GM23338 (cell line): ENCODE measurements around the gene CEACAM16. TPM values are rescaled to one million over a fixed set of nuclear protein-coding genes. Genes with fewer than 3 reads are reported as not detected.

Source experiments
- ATAC-seq: fragments of 200-7000 bp; cut with Tn5 transposase; 3 replicates; pipeline ENCODE4 v1.9.1; 2020
- DNase-seq: peaks from one replicate; pipeline ENCODE4 v3.0.0-alpha.2; 2015; ENCODE audit warnings: low spot score
- H2AFZ ChIP-seq: fragments of 200-600 bp; sonication (generic); 2 replicates; pipeline ENCODE4 v1.8.0; 2016; ENCODE audit warnings: antibody characterized with exemption, mild to moderate bottlenecking, moderate library complexity
- H3F3A ChIP-seq: fragments of 200-600 bp; sonication (generic); replicated peaks from 2 replicates; pipeline ENCODE4 v1.8.0; 2017; ENCODE audit warnings: antibody characterized with exemption, mixed run types, low read depth
- H3K27ac ChIP-seq: fragments of 200-600 bp; sonication (generic); 2 replicates; pipeline ENCODE4 v1.6.1; 2016; ENCODE audit warnings: low read depth
- H3K27me3 ChIP-seq: fragments of 200-600 bp; sonication (generic); 2 replicates; pipeline ENCODE4 v1.8.0; 2016; ENCODE audit warnings: mild to moderate bottlenecking, mixed run types, moderate library complexity; ENCODE audit not compliant: insufficient read depth
- H3K36me3 ChIP-seq: fragments of 200-600 bp; sonication (generic); 2 replicates; pipeline ENCODE4 v1.8.0; 2016; ENCODE audit warnings: mild to moderate bottlenecking; ENCODE audit not compliant: insufficient read depth
- H3K4me1 ChIP-seq: fragments of 200-600 bp; sonication (generic); 2 replicates; pipeline ENCODE4 v1.8.0; 2016; ENCODE audit warnings: mild to moderate bottlenecking, moderate library complexity; ENCODE audit not compliant: insufficient read depth
- H3K4me2 ChIP-seq: fragments of 200-600 bp; sonication (generic); 2 replicates; pipeline ENCODE4 v1.7.1; 2017; ENCODE audit warnings: mixed run types
- H3K4me3 ChIP-seq: fragments of 200-600 bp; sonication (generic); 2 replicates; pipeline ENCODE4 v1.6.1; 2016; ENCODE audit warnings: mixed run types
- H3K79me2 ChIP-seq: fragments of 200-600 bp; sonication (generic); replicated peaks from 2 replicates; pipeline ENCODE4 v1.8.0; 2017; ENCODE audit warnings: mild to moderate bottlenecking; ENCODE audit not compliant: insufficient read depth
- H3K9me2 ChIP-seq: fragments of 200-600 bp; sonication (generic); 2 replicates; pipeline ENCODE4 v1.8.0; 2017; ENCODE audit not compliant: insufficient read depth
- H4K20me1 ChIP-seq: fragments of 200-600 bp; sonication (generic); replicated peaks from 2 replicates; pipeline ENCODE4 v1.8.0; 2017; ENCODE audit warnings: mild to moderate bottlenecking; ENCODE audit not compliant: insufficient read depth
- H3K27ac Mint-ChIP-seq: 2 replicates; pipeline ENCODE4 v1.8.0; 2020; ENCODE audit warnings: inconsistent platforms, mild to moderate bottlenecking, moderate library complexity, mixed read lengths
- H3K27me3 Mint-ChIP-seq: 3 replicates; pipeline ENCODE4 v1.8.0; 2022; ENCODE audit warnings: low read depth, mild to moderate bottlenecking, moderate library complexity, mixed read lengths, inconsistent platforms; ENCODE audit not compliant: insufficient read depth, poor library complexity
- H3K36me3 Mint-ChIP-seq: 3 replicates; pipeline ENCODE4 v1.8.0; 2021; ENCODE audit warnings: low read depth, mild to moderate bottlenecking, inconsistent platforms, moderate library complexity, mixed read lengths
- H3K4me1 Mint-ChIP-seq: 3 replicates; pipeline ENCODE4 v1.8.0; 2020; ENCODE audit warnings: mild to moderate bottlenecking, inconsistent platforms, mixed read lengths
- H3K4me3 Mint-ChIP-seq: 3 replicates; pipeline ENCODE4 v1.8.0; 2021; ENCODE audit warnings: moderate library complexity, mild to moderate bottlenecking, inconsistent platforms, mixed read lengths
- H3K9me3 Mint-ChIP-seq: 3 replicates; pipeline ENCODE4 v1.8.0; 2020; ENCODE audit warnings: moderate library complexity, mild to moderate bottlenecking, inconsistent platforms, mixed read lengths
- CREB1 ChIP-seq: fragments of 250-450 bp; sonication (Bioruptor Pico); IDR thresholded peaks from 2 replicates; pipeline ENCODE4 v1.5.0; 2020; ENCODE audit warnings: low read depth, mild to moderate bottlenecking, moderate library complexity
- EZH2 ChIP-seq: fragments of 200-600 bp; sonication (generic); IDR thresholded peaks from one replicate; pipeline ENCODE4 v1.8.0; 2017; ENCODE audit warnings: antibody characterized with exemption, mild to moderate bottlenecking, low read depth; ENCODE audit not compliant: unreplicated experiment
- EZH2phosphoT487 ChIP-seq: fragments of 200-600 bp; sonication (generic); IDR thresholded peaks from one replicate; pipeline ENCODE4 v1.8.1; 2018; ENCODE audit warnings: antibody characterized with exemption; ENCODE audit not compliant: unreplicated experiment
- JUNB ChIP-seq: IDR thresholded peaks from one replicate; pipeline ENCODE4 v1.6.1; 2016; ENCODE audit warnings: antibody characterized with exemption; ENCODE audit not compliant: unreplicated experiment
- NANOG ChIP-seq: IDR thresholded peaks from 2 replicates; pipeline ENCODE4 v1.6.1; 2016; ENCODE audit warnings: antibody characterized with exemption, borderline replicate concordance
- POLR2AphosphoS5 ChIP-seq: IDR thresholded peaks from 2 replicates; pipeline ENCODE4 v1.6.1; 2016; ENCODE audit warnings: antibody characterized with exemption, low read depth
- STAT1 ChIP-seq: IDR thresholded peaks from one replicate; pipeline ENCODE4 v1.6.1; 2016; ENCODE audit warnings: antibody characterized with exemption; ENCODE audit not compliant: unreplicated experiment
- ZNF114 ChIP-seq: fragments of 250-450 bp; sonication (Bioruptor Pico); IDR thresholded peaks from 2 replicates; pipeline ENCODE4 v1.5.0; 2020; ENCODE audit warnings: mild to moderate bottlenecking, moderate library complexity
- polyA plus RNA-seq: library from polyadenylated mRNA; unstranded; fragments of >200 nt; fragmentation: Nextera tagmentation; extraction: Ambion mirVana; gene quantifications from 2 replicates; pipeline ENCODE4 v1.2.1, GENCODE V29; 2016
- total RNA-seq: library from RNA; depleted of rRNA; stranded (reverse); fragments of >200 nt; shearing (Covaris generic); gene quantifications from 2 replicates; pipeline ENCODE4 v1.2.3, GENCODE V29; 2014
- TF ChIP-seq, protein P1 (sequence below): IDR thresholded peaks from 2 replicates; pipeline ENCODE4 v1.6.1; 2016; ENCODE audit warnings: antibody characterized with exemption
- TF ChIP-seq, protein P2 (sequence below): fragments of 250-450 bp; sonication (Bioruptor Pico); IDR thresholded peaks from 2 replicates; pipeline ENCODE4 v1.5.0; 2020; ENCODE audit warnings: mild to moderate bottlenecking, moderate library complexity
- TF ChIP-seq, protein P3 (sequence below), 2 experiments: fragments of 200-600 bp in 1 of 2; sonication (generic) in 1 of 2; conservative IDR thresholded peaks; 2 replicates each; pipeline versions ENCODE4 v1.5.1 to v1.6.1; 2016 to 2017; ENCODE audit warnings: antibody characterized with exemption in 2 of 2, low read depth in 2 of 2, mild to moderate bottlenecking in 2 of 2, moderate library complexity in 1 of 2
- TF ChIP-seq, protein P4 (sequence below): IDR thresholded peaks from one replicate; pipeline ENCODE4 v1.6.1; 2018; ENCODE audit warnings: antibody characterized with exemption; ENCODE audit not compliant: unreplicated experiment

Gene CEACAM16
- total and polyA plus RNA-seq, 2 experiments from 2014 or later, result not detected

DNA sequence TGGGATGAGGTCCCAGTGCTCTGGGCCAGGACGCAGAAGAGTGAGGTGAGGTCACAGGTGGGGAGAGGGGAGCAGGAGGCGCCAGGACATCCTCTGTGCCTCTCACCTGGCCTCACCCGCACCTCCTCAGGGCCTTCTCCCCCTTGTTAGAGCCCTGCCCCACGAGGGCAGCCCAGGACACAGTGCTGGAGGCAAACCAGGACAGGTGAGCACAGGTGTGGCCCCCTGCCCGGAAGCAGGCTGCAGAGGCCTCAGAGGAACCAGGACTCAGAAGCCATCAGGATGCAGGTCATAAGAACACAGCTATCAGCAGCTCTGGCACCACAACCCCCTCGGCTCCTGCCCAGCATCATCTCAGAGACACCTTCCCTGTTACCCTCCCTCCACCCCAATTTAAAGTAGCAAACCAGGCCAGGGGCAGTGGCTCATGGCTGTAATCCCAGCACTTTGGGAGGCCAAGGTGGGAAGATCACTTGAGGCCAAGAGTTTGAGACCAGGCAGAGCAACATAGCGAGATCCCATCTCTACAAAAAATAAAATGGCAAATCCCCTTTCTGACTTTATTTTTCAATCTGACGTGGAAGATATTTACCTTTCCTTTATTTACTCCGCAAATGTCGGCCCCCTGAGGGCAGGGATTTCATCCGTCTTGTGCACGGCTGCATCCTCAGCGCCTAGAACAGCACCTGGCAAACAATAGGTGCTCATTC, at the start of gene CEACAM16 (continued):
- no peak for TF ChIP-seq JUNB

DNA sequence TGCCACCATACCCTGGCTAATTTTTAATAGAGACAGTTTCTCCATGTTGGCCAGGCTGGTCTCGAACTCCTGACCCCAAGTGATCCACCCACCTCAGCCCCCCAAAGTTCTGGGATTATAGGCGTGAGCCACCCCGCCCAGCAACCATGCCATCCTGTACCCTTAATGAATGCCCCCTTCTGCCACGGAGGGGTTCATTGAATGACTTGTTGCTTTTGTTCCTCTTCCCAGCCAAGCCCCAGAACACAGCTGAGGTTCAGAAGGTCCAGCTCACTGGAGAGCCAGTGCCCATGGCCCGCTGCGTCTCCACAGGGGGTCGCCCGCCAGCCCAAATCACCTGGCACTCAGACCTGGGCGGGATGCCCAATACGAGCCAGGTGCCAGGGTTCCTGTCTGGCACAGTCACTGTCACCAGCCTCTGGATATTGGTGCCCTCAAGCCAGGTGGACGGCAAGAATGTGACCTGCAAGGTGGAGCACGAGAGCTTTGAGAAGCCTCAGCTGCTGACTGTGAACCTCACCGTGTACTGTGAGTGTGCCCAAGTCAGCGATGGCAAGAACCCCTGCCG, 49.3 kb upstream of the CEACAM16 start:
- no peak for DNase-seq
- H3K27ac ChIP-seq, result no peak overlapping the region
- ATAC-seq, result no peak
- no peak overlapping the region for H3K4me2 ChIP-seq
- no peaks in the 10 kb centered on the region for H3K9me2 ChIP-seq
- Mint-ChIP-seq H3K27me3 (peaks cover 4% of the 10 kb centered on the region), H3K9me3 (no peaks in the 10 kb centered on the region), H3K27ac (no peak overlapping the region), H3K4me1 (peaks cover 4% of the 10 kb centered on the region; the same call in 2 of the 3 replicates), H3K4me3 (no peak overlapping the region), H3K36me3 (peaks cover 45% of the 10 kb centered on the region)
- no peak overlapping the region for H3K4me3 ChIP-seq
- H4K20me1 ChIP-seq, result no peaks in the 10 kb centered on the region; the same call in 1 of the 2 replicates
- peaks cover under 1% of the 10 kb centered on the region; the same call in 1 of the 2 replicates for H3K4me1 ChIP-seq
- no peaks in the 10 kb centered on the region for H3K27me3 ChIP-seq
- peaks cover 17% of the 10 kb centered on the region for H3K36me3 ChIP-seq
- peaks cover 11% of the 10 kb centered on the region for H3K79me2 ChIP-seq
- H2AFZ ChIP-seq, result no peak overlapping the region
- no peaks in the 10 kb centered on the region; the same call in 1 of the 2 replicates for H3F3A ChIP-seq
- TF ChIP-seq NANOG, result no peak
- TF ChIP-seq POLR2AphosphoS5, result no peak
- TF ChIP-seq, protein P1, sequence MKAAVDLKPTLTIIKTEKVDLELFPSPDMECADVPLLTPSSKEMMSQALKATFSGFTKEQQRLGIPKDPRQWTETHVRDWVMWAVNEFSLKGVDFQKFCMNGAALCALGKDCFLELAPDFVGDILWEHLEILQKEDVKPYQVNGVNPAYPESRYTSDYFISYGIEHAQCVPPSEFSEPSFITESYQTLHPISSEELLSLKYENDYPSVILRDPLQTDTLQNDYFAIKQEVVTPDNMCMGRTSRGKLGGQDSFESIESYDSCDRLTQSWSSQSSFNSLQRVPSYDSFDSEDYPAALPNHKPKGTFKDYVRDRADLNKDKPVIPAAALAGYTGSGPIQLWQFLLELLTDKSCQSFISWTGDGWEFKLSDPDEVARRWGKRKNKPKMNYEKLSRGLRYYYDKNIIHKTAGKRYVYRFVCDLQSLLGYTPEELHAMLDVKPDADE, result no peak
- TF ChIP-seq EZH2, result no peak
- TF ChIP-seq ZNF114 (CRISPR knock-in tag), result no peak
- TF ChIP-seq, protein P2, sequence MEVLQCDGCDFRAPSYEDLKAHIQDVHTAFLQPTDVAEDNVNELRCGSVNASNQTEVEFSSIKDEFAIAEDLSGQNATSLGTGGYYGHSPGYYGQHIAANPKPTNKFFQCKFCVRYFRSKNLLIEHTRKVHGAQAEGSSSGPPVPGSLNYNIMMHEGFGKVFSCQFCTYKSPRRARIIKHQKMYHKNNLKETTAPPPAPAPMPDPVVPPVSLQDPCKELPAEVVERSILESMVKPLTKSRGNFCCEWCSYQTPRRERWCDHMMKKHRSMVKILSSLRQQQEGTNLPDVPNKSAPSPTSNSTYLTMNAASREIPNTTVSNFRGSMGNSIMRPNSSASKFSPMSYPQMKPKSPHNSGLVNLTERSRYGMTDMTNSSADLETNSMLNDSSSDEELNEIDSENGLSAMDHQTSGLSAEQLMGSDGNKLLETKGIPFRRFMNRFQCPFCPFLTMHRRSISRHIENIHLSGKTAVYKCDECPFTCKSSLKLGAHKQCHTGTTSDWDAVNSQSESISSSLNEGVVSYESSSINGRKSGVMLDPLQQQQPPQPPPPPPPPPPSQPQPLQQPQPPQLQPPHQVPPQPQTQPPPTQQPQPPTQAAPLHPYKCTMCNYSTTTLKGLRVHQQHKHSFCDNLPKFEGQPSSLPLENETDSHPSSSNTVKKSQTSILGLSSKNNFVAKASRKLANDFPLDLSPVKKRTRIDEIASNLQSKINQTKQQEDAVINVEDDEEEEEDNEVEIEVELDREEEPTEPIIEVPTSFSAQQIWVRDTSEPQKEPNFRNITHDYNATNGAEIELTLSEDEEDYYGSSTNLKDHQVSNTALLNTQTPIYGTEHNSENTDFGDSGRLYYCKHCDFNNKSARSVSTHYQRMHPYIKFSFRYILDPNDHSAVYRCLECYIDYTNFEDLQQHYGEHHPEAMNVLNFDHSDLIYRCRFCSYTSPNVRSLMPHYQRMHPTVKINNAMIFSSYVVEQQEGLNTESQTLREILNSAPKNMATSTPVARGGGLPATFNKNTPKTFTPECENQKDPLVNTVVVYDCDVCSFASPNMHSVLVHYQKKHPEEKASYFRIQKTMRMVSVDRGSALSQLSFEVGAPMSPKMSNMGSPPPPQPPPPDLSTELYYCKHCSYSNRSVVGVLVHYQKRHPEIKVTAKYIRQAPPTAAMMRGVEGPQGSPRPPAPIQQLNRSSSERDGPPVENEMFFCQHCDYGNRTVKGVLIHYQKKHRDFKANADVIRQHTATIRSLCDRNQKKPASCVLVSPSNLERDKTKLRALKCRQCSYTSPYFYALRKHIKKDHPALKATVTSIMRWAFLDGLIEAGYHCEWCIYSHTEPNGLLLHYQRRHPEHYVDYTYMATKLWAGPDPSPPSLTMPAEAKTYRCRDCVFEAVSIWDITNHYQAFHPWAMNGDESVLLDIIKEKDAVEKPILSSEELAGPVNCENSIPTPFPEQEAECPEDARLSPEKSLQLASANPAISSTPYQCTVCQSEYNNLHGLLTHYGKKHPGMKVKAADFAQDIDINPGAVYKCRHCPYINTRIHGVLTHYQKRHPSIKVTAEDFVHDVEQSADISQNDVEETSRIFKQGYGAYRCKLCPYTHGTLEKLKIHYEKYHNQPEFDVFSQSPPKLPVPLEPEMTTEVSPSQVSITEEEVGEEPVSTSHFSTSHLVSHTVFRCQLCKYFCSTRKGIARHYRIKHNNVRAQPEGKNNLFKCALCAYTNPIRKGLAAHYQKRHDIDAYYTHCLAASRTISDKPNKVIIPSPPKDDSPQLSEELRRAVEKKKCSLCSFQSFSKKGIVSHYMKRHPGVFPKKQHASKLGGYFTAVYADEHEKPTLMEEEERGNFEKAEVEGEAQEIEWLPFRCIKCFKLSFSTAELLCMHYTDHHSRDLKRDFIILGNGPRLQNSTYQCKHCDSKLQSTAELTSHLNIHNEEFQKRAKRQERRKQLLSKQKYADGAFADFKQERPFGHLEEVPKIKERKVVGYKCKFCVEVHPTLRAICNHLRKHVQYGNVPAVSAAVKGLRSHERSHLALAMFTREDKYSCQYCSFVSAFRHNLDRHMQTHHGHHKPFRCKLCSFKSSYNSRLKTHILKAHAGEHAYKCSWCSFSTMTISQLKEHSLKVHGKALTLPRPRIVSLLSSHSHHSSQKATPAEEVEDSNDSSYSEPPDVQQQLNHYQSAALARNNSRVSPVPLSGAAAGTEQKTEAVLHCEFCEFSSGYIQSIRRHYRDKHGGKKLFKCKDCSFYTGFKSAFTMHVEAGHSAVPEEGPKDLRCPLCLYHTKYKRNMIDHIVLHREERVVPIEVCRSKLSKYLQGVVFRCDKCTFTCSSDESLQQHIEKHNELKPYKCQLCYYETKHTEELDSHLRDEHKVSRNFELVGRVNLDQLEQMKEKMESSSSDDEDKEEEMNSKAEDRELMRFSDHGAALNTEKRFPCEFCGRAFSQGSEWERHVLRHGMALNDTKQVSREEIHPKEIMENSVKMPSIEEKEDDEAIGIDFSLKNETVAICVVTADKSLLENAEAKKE (CRISPR knock-in tag), result no peak
- TF ChIP-seq EZH2phosphoT487, result no peak
- TF ChIP-seq, protein P3, sequence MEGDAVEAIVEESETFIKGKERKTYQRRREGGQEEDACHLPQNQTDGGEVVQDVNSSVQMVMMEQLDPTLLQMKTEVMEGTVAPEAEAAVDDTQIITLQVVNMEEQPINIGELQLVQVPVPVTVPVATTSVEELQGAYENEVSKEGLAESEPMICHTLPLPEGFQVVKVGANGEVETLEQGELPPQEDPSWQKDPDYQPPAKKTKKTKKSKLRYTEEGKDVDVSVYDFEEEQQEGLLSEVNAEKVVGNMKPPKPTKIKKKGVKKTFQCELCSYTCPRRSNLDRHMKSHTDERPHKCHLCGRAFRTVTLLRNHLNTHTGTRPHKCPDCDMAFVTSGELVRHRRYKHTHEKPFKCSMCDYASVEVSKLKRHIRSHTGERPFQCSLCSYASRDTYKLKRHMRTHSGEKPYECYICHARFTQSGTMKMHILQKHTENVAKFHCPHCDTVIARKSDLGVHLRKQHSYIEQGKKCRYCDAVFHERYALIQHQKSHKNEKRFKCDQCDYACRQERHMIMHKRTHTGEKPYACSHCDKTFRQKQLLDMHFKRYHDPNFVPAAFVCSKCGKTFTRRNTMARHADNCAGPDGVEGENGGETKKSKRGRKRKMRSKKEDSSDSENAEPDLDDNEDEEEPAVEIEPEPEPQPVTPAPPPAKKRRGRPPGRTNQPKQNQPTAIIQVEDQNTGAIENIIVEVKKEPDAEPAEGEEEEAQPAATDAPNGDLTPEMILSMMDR (conservative IDR thresholded peaks at IDR 0.05; ENCODE audit: low read depth in 2 of 2), result no peak
- TF ChIP-seq CREB1 (CRISPR knock-in tag), result no peak
- TF ChIP-seq STAT1, result no peak
- TF ChIP-seq, protein P4, sequence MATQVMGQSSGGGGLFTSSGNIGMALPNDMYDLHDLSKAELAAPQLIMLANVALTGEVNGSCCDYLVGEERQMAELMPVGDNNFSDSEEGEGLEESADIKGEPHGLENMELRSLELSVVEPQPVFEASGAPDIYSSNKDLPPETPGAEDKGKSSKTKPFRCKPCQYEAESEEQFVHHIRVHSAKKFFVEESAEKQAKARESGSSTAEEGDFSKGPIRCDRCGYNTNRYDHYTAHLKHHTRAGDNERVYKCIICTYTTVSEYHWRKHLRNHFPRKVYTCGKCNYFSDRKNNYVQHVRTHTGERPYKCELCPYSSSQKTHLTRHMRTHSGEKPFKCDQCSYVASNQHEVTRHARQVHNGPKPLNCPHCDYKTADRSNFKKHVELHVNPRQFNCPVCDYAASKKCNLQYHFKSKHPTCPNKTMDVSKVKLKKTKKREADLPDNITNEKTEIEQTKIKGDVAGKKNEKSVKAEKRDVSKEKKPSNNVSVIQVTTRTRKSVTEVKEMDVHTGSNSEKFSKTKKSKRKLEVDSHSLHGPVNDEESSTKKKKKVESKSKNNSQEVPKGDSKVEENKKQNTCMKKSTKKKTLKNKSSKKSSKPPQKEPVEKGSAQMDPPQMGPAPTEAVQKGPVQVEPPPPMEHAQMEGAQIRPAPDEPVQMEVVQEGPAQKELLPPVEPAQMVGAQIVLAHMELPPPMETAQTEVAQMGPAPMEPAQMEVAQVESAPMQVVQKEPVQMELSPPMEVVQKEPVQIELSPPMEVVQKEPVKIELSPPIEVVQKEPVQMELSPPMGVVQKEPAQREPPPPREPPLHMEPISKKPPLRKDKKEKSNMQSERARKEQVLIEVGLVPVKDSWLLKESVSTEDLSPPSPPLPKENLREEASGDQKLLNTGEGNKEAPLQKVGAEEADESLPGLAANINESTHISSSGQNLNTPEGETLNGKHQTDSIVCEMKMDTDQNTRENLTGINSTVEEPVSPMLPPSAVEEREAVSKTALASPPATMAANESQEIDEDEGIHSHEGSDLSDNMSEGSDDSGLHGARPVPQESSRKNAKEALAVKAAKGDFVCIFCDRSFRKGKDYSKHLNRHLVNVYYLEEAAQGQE, result no peak
